ENCODE measurements around the gene METTL25B.

DNA sequence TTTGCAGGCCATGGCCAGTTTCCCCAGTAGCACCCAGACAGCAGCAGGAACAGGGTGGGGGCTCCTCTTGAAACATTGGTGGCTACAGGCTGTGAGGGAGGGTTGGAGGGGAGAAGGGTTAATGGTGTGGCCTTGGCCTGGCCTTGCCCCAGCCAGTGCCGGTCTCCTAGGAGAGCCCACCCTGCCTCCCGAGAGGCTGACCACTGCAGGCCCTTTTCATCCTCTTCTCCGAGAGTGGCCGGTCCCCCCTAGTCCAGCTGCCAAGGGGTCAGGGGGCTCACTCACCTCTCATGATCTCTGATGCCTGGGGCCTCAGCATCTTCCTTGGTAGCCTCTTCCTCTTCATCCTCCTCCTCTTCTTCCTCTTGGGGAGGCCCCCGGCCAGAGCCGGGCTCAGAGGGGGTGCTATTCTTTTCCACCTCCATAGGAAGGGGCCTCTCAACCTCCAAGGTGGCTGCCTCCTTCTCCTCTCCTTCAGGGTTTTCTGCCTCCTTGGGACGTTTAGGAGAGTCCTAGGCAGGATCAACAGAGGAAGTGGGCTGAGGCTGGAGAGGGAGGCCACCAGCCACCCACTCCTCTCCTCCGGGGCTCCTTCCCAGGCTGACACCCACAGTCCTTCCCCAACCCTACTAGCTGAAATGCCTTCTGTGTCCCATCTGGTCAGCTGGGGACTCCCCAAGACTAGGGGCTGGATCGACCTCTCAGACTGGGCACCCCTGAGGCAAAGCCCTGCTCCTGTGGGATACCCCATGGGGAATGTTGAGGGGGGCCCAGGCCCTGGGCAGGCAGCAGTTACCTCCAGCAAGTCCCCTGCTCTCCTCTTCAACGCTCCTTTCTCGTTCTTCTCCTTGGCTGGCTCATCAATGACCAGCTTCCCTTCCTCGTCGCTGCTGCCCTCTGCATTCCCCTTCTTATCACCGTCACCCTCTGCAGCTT is 15.4 kb downstream of the METTL25B start:
- TF ChIP-seq, protein P1, sequence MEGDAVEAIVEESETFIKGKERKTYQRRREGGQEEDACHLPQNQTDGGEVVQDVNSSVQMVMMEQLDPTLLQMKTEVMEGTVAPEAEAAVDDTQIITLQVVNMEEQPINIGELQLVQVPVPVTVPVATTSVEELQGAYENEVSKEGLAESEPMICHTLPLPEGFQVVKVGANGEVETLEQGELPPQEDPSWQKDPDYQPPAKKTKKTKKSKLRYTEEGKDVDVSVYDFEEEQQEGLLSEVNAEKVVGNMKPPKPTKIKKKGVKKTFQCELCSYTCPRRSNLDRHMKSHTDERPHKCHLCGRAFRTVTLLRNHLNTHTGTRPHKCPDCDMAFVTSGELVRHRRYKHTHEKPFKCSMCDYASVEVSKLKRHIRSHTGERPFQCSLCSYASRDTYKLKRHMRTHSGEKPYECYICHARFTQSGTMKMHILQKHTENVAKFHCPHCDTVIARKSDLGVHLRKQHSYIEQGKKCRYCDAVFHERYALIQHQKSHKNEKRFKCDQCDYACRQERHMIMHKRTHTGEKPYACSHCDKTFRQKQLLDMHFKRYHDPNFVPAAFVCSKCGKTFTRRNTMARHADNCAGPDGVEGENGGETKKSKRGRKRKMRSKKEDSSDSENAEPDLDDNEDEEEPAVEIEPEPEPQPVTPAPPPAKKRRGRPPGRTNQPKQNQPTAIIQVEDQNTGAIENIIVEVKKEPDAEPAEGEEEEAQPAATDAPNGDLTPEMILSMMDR (IDR thresholded peaks at IDR 0.05; ENCODE audit: low read depth, low read length, missing input control), result no peak
- TF ChIP-seq NR2F2 (IDR thresholded peaks at IDR 0.05) (no peak), HNF4G (IDR thresholded peaks at IDR 0.05) (no peak), GABPA (IDR thresholded peaks at IDR 0.05 in 1 of 2, conservative IDR thresholded peaks at IDR 0.05 in 1 of 2) (no peak)
- TF ChIP-seq, protein P2, sequence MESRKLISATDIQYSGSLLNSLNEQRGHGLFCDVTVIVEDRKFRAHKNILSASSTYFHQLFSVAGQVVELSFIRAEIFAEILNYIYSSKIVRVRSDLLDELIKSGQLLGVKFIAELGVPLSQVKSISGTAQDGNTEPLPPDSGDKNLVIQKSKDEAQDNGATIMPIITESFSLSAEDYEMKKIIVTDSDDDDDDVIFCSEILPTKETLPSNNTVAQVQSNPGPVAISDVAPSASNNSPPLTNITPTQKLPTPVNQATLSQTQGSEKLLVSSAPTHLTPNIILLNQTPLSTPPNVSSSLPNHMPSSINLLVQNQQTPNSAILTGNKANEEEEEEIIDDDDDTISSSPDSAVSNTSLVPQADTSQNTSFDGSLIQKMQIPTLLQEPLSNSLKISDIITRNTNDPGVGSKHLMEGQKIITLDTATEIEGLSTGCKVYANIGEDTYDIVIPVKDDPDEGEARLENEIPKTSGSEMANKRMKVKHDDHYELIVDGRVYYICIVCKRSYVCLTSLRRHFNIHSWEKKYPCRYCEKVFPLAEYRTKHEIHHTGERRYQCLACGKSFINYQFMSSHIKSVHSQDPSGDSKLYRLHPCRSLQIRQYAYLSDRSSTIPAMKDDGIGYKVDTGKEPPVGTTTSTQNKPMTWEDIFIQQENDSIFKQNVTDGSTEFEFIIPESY (IDR thresholded peaks at IDR 0.05), result no peak
- TF ChIP-seq, protein P3, sequence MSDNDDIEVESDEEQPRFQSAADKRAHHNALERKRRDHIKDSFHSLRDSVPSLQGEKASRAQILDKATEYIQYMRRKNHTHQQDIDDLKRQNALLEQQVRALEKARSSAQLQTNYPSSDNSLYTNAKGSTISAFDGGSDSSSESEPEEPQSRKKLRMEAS (IDR thresholded peaks at IDR 0.05), result no peak

Measured in liver (tissue), 3 donors.